Neural cell (in vitro differentiated cells): ENCODE results near the gene RTN4RL1.

ENCODE experiments used
- EP300 ChIP-seq: fragments of 450-650 bp; conservative IDR thresholded peaks from 2 replicates; pipeline ENCODE4 v1.6.1; 2014; ENCODE audit warnings: antibody characterized with exemption, mild to moderate bottlenecking, moderate library complexity; ENCODE audit not compliant: poor library complexity, severe bottlenecking
- EZH2 ChIP-seq: fragments of 200-600, 300-800 bp; shearing (Covaris generic), sonication (generic); IDR thresholded peaks from 2 replicates; pipeline ENCODE4 v1.6.1; 2014; ENCODE audit warnings: antibody characterized with exemption, low read length, borderline replicate concordance, mild to moderate bottlenecking; ENCODE audit not compliant: insufficient read depth, poor library complexity, severe bottlenecking
- MXI1 ChIP-seq: fragments of 450-650 bp; conservative IDR thresholded peaks from 2 replicates; pipeline ENCODE4 v1.6.1; 2014; ENCODE audit warnings: antibody characterized with exemption, mild to moderate bottlenecking; ENCODE audit not compliant: poor library complexity, severe bottlenecking
- POLR2AphosphoS5 ChIP-seq: IDR thresholded peaks from 2 replicates; pipeline ENCODE4 v1.6.1; 2012
- RAD21 ChIP-seq: fragments of 450-650 bp; conservative IDR thresholded peaks from 2 replicates; pipeline ENCODE4 v1.6.1; 2014; ENCODE audit warnings: antibody characterized with exemption, mild to moderate bottlenecking, moderate library complexity
- TAF1 ChIP-seq: IDR thresholded peaks from 2 replicates; pipeline ENCODE4 v1.6.1; 2012; ENCODE audit warnings: low read depth
- TF ChIP-seq, protein P1 (sequence below): fragments of 450-650 bp; IDR thresholded peaks from 2 replicates; pipeline ENCODE4 v1.5.1; 2014; ENCODE audit warnings: antibody characterized with exemption, mild to moderate bottlenecking, moderate library complexity; ENCODE audit not compliant: poor library complexity, severe bottlenecking
- TF ChIP-seq, protein P2 (sequence below): IDR thresholded peaks from 2 replicates; pipeline ENCODE4 v1.6.1; 2012; ENCODE audit warnings: borderline replicate concordance

DNA sequence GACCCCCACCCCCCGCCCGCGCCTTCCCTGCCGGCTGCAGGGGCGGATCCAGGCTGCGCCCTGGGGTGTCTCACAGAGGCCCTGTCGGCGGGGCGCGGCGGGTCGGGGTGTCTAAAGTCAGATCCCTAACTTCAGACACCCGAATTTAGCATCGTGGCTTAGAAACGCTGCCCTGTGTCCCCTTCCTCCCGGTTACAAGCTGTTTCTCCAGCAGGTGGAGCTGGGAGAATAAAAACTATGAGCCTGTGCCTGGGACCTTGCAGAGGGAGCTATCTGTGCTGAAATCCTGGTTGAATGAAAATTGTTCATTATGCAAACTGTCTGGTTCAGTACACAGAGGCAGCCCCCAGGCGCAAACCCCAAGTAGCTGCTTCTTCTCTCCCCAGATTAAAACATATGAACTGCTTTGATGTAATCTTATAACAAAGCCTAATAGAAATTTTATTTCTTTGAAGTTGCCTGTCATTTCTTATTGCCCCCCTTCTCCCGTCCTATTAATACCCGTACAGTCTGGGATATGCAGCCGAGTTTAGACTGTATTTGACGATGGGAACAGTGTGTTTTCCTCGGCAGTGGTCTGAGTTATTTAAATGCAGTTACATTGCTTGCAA lies 116.3 kb downstream of the RTN4RL1 start:
- TF ChIP-seq, protein P1, sequence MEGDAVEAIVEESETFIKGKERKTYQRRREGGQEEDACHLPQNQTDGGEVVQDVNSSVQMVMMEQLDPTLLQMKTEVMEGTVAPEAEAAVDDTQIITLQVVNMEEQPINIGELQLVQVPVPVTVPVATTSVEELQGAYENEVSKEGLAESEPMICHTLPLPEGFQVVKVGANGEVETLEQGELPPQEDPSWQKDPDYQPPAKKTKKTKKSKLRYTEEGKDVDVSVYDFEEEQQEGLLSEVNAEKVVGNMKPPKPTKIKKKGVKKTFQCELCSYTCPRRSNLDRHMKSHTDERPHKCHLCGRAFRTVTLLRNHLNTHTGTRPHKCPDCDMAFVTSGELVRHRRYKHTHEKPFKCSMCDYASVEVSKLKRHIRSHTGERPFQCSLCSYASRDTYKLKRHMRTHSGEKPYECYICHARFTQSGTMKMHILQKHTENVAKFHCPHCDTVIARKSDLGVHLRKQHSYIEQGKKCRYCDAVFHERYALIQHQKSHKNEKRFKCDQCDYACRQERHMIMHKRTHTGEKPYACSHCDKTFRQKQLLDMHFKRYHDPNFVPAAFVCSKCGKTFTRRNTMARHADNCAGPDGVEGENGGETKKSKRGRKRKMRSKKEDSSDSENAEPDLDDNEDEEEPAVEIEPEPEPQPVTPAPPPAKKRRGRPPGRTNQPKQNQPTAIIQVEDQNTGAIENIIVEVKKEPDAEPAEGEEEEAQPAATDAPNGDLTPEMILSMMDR, result peak; percentile 91
- TF ChIP-seq, protein P2, sequence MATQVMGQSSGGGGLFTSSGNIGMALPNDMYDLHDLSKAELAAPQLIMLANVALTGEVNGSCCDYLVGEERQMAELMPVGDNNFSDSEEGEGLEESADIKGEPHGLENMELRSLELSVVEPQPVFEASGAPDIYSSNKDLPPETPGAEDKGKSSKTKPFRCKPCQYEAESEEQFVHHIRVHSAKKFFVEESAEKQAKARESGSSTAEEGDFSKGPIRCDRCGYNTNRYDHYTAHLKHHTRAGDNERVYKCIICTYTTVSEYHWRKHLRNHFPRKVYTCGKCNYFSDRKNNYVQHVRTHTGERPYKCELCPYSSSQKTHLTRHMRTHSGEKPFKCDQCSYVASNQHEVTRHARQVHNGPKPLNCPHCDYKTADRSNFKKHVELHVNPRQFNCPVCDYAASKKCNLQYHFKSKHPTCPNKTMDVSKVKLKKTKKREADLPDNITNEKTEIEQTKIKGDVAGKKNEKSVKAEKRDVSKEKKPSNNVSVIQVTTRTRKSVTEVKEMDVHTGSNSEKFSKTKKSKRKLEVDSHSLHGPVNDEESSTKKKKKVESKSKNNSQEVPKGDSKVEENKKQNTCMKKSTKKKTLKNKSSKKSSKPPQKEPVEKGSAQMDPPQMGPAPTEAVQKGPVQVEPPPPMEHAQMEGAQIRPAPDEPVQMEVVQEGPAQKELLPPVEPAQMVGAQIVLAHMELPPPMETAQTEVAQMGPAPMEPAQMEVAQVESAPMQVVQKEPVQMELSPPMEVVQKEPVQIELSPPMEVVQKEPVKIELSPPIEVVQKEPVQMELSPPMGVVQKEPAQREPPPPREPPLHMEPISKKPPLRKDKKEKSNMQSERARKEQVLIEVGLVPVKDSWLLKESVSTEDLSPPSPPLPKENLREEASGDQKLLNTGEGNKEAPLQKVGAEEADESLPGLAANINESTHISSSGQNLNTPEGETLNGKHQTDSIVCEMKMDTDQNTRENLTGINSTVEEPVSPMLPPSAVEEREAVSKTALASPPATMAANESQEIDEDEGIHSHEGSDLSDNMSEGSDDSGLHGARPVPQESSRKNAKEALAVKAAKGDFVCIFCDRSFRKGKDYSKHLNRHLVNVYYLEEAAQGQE, result peak; percentile 4
- TF ChIP-seq TAF1 (no peak), EZH2 (no peak), RAD21 (peak; percentile 92), POLR2AphosphoS5 (no peak), MXI1 (peak; percentile 47), EP300 (no peak)
